ENCODE data around the gene MRPL42.
"Not testable (repeated sequence)": the region's sequence is repeated elsewhere in the genome, so short reads cannot be mapped to it uniquely, and the experiment has no call there.

MRPL42 gene

GRCh38 chr12:93467351-93468007 lies at the start of gene MRPL42:
MRPL42 (plus strand) TSS chr12:93467514; CDS start chr12:93469286, 1,772 bp downstream.
- DNase-seq: peak; percentile 86

DNA sequence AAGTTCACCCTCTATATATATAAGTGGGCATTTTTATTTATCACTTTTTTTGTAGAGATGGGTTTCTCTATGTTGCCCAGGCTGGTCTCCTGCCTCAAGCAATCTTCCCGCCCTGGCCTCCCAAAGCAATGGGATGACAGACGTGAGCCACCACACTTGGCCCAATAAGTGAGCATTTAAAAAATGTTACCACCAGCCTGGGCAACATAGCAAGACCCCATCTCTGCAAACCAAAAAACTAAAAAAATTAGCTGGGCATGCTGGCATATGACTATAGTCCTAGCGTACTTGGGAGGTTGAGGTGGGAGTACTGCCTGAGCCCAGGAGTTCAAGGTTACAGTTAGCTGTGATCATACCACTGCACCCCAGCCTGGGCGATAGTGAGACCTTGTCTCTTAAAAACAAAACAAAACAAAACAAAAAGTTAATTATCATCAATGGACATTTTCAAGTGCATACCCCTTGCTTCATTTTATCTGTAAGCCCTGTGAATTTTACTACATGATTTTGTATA lies 49.3 kb upstream of the MRPL42 start:
- DNase-seq: no peak

- DNase-seq: peak; percentile 57
Observed at GRCh38 chr12:93419388-93420034, 47.8 kb upstream of the MRPL42 start.

- no peak for DNase-seq
Observed at GRCh38 chr12:93422050-93422449, 45.3 kb upstream of the MRPL42 start.

DNA sequence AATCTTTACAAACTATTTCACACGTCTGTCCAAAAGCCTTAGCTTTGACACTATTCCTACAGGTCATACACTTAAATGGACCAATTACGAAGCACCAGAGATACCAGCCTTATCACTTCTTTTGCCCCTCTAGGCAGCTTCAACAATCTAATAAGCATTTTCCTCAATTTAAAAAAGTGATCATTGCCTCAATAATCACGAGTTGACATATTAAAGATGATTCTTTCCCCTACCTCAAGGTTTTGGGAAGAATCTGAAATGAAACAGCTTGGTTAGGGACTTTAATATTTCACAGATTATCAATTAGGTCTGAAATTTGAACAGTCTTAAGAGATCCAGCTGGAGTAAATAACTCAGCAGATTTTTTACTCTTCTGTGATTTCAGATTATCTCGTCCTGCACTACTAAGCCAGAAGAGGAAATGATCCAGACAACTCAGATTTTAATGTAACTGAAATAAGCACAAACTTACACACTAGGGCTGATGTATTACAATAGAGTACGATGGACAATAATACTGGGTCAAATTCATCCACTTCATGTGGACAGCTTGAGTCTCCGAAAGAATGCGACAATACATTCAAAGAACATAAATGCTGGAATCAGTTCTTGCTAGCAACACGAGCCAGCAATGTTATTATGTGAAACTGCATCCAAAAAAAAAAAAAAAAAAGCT lies 41.4 kb upstream of the MRPL42 start:
- DNase-seq: no peak

GRCh38 chr12:93426412-93426805 lies 40.9 kb upstream of the MRPL42 start:
- DNase-seq: no peak

DNA sequence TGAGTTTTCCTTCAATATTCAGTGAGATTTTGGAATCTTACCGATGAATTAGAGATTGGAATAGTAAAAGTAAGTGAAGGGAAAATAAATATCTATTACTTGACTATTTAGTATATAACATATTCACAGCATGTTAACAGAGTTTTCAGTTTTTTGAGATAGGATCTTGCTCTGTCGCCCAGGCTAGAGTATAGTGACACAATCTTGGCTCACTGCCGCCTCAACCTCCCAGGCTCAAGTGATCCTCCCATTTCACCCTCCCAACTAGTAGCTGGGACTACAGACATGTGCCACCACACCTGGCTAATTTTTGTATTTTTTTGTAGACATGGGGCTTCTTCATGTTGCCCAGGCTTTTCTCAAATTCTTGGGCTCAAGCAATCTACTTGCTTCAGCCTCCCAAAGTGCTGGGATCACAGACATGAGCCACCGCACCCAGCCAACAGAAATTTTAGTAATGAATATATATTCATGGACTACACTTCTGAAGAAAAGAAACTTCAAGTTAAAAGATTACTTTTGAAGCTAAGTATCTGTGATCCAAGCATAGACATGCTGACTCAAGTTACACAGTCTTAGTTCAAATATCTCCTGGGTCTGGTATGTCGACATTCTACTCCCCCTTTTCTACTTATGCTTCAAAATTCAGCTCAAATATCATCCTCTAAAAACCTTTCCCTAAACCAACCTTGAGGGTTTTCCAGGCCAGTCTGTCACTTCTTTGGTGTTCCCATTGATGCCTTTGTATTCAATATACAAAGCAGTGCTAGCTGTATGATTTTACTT lies 39.3 kb upstream of the MRPL42 start:
- DNase-seq: no peak

DNA sequence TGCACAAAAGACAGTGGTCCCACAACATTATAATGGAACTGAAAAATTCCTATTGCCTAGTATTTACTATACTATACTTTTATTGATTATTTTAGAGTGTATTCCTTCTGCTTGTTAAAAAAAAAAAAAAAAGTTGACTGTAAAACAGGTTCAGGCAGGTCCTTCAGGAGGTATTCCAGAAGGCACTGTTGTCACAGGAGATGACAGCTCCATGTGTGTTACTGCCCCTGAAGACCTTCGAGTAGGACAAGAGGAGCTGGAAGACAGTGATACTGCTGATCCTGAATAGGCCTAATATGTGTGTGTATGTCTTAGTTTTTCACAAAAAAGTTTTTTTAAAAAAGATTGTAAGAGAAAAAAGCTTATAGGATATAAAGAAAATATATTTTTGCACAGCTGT lies 37.9 kb upstream of the MRPL42 start:
- no peak for DNase-seq

DNA sequence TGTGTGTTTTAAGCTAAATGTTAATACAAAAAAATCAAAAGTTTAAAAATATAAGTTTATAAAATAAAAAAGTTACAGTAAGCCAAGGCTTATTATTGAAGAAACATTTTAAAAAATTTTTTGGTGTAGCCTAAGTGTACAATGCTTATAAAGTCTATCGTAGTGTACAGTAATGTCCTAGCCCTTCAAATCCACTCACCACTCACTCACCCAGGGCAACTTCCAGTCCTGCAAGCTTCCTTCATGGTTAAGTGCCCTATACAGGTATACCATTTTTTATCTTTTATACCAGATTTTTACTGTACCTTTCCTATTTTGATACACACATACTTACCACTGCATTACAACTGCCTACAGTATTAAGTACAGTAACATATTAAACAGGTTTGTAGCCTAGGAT lies 37.5 kb upstream of the MRPL42 start:
- no peak for DNase-seq

GRCh38 chr12:93430280-93430679 lies 37.0 kb upstream of the MRPL42 start:
- DNase-seq: no peak

DNA sequence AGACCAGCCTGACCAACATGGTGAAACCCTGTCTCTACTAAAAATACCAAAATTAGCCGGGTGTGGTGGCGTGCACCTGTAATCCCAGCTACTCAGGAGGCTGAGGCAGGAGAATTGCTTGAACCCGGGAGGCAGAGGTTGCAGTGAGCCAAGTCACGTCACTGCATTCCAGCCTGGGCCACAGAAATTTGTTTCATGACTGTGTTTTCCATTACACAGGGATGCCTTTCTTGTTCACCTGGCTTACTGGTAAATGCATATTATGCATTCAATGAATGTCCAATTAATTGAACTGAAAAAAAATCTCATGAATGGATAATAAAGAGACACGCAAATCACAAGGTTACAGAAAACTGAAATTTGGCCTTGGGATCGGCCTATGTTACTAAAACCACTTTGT lies 35.3 kb upstream of the MRPL42 start:
- DNase-seq: not testable (repeated sequence)

- DNase-seq: no peak
Observed at GRCh38 chr12:93434256-93434865, 33.0 kb upstream of the MRPL42 start.

DNA sequence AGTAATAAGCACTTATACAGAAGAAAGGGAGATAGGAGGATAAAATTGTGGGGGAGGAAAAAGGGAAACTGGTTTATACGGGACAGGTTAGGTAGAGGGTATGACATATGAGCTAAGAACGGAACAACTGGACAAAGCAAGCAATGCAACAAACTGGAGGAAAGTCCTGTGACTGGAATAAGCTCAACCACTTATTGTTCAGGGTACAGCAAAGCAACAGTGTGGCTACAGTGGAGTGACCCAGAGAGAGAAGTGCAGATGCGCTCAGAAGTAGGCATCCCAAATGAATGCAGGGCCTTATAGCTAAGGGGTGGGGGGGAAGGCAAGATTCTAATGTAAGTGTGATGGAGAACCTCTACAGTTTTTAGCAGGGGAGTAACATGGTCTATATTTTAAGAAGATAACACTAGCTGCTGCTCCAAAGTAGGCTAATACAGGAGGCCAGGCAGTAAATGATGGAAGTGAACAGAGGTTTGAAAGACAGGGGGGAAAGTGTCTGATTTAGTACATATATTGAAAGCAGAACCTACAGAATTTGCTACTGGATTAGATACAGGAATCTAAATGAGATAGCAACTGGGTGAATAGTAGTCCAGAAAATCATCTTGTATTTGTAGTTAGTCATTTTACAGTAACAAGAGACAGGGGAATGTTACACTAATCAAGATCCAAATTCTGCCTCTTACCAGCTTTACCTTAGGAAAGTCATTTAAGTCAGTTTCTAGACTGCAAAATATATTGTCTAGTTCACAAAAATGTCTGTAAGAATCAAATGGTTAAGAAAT lies 28.9 kb upstream of the MRPL42 start:
- no peak for DNase-seq

DNA sequence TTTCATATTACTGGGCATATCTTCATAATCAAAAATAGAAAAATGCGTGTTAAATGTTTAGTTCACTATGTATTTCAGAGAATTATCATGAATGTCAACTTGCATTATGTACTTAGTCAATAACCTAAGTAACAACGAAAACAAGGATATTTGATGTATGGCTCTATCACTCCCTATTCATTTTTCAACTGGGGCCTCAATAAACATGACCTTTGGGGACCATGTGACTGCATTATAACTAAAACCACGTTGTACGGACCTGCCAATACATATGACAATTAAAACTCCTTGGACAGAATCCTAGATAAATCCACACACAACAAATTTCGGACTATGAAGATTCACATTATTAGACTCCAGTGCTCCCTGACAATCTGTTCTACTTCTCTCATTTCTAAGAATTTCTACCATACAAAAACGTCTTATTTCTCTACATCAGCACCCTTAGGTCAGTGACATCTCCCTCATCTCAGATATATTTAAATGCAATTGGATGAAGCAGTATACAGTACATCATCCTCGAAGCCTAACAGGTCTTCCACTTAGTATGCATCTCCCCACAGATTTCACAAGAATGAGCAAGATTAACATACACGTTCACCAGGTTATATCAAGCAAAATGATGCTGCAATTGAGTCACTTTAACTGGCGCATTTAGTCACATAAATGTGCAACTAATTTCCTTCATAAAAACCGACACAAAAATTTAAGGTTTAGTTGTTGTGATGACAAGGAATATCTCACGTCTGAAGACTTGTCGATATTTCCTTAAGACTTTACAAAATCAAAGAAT lies 27.1 kb upstream of the MRPL42 start:
- no peak for DNase-seq

GRCh38 chr12:93441081-93441616 lies 26.2 kb upstream of the MRPL42 start:
- DNase-seq: peak; percentile 23

DNA sequence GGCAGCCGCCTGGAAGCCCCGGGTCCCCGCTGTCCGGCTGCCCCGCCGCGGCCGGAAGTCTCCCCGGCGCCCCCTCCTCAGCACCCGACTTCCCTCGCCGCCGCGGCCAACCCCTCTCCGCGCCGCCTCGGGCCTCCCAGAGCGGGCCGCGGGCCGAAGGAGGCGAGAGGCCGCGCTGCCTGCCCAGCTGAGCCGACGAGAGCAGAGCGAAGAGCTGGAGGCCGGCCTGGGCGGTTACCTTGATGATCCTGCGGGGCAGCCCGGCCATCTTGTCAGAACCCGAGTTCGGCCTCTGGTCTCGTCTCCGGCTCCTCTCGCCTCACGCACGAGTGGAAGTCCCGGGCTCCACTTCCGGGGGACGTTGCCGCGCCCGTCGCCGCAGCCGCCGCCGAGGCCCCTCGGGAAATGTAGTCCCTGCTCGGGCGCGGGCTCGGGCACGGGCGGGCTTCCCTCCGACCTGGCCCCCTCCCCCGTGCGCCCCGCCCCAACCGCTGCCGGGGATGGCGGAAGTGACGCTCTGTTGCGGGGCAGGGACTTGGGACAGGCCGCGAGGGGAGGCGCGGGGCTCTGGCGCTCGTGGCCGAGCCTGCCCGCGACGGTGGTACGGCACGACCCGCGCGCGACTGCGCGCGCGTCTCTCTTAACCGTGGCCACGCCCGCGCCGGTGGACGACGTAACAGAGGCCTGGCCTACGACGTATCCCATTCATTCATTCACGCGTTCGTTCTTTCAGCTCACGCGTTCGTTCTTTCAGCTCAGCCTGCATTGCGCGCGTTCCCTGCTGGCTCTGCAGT lies 25.5 kb upstream of the MRPL42 start, which contains the start of gene UBE2N:
Gene UBE2N (minus strand): TSS at position 331 of the 794 bp plus-strand sequence. CDS start 63 bp downstream, at position 268.
- peak; percentile 96 for DNase-seq

DNA sequence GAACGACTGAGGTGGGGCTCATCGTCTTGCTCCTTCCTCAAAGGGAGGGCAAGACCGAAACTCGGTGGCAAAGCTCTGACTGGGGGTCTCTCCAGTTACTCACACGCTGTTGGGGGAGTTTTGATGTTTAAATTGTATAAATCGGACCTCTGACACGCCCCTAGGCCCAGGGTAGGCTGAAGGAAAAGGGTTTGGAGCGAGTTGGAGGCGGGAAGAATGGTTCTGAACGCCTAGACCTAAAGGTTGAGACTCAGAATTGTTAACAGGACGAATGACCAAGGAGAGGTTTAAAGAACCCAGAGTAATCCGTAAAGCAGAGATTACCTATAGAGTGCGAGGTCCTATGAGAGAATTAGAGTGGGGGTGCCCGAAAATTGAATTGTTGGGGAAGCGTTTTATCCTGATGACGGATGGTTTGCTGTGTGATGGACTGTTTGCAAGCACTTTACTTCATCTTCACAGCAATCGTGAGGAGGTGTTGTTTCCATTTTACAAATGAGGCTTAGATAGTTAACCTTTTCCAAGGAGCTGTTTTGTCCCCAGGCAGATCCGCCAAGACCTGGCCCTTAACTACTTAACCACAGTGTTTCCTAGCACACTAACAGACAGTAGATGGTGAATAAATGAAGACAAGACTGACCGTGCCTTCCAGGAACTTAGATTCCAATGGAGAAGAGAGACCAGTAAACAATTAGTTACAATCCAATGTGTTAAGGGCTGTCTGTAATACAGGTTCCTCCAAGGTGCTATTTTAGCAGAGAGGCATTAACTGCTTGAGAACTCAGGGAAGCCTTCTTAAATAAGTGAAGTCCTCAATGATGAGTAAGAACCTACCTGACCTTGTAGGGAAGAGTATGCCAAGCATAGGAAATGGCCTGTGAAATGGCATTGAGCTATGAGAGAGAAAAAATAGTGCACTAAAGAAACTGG lies 24.6 kb upstream of the MRPL42 start:
- DNase-seq: peak; percentile 7

GRCh38 chr12:93443576-93443975 lies 23.7 kb upstream of the MRPL42 start:
- DNase-seq: no peak
